ENCODE results near the gene ALG1L2.
"Not testable (repeated sequence)": the region's sequence is repeated elsewhere in the genome, so short reads cannot be mapped to it uniquely, and the experiment has no call there.

ALG1L2 gene, protein sequence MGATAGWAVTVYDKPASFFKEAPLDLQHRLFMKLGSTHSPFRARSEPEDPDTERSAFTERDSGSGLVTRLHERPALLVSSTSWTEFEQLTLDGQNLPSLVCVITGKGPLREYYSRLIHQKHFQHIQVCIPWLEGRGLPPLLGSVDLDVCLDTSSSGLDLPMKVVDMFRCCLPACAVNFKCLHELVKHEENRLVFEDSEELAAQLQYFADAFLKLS

DNA sequence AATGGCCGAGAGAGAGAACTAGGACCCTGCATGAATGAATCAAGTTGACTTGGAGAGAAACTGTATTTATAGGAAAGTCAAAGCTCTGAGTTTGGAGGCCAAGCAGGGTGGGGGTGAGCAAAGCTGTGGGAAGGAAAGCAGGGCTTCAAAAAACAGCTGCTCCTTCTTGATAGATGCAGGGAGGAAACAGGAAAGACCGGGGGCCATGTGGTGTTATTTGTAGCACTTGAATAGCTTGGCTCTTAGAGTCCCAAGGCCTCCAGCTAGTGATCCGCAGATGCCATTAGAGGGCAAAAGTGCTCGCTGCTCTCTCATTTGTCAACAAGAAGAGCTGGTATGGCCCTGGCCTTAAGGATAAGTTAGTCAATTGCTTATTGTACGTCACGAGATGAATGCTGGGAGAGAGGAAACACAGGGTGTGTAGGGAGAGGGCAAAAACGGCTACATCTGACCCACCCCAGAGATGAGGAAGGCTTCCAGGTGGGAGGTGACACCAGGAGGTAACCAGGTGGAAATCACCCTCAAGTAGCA, at the start of gene ALG1L2:
TSS of gene ALG1L2 (plus strand) at position 481 of the 531 bp plus-strand sequence. CDS start 186 bp downstream, outside the sequence.
- DNase-seq = no peak

DNA sequence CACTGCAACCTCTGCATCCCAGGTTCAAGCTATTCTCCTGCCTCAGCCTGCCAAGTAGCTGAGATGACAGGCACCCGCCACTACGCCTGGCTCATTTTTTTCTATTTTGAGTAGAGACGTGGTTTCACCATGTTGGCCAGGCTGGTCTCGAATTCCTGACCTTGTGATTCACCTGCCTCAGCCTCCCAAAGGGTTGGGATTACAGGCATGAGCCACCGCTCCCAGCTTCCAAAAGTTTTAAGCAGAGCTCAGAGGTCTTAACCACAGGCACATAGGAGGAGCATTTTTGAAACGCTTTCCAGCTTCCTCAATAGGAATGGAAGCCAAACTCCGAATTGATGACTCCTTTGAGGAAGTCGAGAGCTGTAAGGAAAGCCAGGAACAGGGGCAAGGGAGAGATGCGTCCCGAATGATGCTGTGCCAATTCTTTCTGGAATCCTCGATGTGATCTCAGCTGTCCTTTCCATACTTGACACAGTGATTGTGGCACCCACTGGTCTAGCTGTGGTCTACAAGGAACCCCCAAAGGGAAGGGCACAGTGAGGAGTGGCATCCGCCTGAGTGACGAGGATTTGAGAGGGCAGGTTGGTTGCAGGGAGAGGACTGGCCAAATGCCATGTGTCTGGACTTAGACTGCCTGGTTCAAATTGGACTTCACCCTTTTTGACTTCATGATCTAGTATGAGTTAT, 44.4 kb upstream of the ALG1L2 start:
- not testable (repeated sequence) for DNase-seq

DNA sequence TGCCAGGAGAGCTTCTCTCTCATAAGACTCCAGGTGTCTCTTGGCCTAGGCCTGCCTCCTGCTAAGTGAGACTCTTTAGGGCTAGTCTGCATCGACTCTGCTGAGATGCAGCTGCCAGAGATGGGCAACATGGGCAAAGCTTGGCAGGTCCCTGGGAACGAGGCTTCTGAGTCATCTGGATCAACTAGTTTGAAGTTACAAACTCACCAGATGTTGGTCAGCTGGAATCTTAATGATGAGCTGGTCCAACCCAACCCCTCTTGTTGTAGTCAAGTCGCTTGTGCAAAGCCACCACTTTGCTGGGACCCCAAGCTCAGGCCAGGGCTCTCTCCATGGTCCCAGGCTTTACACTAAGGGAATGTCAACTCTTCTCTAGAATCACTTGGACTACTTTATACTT, 38.9 kb upstream of the ALG1L2 start:
- not testable (repeated sequence) for DNase-seq

DNA sequence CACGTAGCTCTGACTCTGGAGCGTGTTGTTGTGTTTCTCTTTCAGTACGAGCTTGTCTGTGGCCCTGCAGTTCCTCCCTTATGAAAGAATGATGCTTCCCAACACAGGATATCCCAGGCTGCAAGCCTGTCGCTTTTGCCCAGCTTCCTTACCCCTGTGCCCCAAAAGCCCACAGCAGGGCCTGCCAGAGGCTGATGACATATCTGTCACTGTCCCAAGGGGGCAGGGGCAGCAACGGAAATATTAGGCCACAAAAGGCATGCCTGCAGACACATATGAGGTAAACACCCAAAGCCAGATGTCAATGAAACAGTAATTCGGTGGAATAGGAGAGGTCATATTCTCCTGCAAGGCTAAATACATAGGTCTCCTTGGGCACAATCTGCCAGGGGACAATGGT, 38.0 kb upstream of the ALG1L2 start:
- DNase-seq = not testable (repeated sequence)

DNA sequence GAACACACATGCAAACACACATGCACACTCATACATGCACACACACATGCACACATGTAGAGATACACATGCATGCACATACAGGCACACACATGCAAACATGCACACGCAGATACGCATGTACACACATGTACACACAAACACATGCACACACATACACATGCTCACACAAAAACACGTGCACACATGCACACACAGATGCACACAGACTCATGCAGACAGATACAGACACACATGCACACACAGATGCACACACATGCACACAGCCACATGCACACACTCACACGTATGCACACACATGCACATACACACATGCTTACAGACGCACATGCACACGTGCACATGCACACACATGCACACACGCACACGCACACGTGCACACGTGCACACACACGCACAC, 37.3 kb upstream of the ALG1L2 start:
- DNase-seq = no peak

DNA sequence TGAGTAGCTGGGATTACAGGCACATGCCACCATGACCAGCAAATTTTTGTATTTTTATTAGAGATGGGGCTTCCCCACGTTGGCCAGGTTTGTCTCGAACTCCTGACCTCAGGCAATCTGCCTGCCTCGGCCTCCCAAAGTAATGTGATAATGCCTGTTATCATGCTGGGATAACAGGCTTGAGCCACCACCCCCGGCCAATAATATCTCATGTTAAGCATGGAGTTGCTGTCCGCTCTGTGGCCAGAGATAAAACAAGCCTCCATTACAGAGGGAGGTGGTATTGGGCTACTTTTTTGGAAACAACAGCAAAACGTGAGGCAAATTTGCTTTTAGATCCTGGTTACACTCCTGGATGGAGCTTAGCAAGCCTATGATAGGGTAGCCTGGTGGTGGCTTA, 32.9 kb upstream of the ALG1L2 start:
- no peak for DNase-seq

DNA sequence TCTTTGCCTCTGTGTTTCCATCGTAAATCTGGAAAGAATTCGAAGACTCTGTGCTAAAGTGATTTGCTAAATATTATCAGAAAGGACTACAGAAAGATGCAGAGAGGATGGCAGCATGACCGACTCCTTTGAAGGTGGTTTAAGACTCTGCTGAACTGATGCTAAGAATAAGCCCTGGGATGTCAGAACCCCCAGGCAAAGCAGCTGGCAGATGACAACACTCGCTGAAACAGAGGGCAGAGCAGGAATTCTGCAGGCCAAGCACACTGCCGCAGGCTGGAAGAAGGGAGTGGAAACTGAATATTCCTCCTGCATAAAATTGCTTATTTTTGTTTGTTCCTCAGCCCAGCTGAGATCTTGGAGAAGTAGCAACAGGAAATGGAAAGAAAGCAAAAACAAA, 29.3 kb upstream of the ALG1L2 start:
- not testable (repeated sequence) for DNase-seq

DNA sequence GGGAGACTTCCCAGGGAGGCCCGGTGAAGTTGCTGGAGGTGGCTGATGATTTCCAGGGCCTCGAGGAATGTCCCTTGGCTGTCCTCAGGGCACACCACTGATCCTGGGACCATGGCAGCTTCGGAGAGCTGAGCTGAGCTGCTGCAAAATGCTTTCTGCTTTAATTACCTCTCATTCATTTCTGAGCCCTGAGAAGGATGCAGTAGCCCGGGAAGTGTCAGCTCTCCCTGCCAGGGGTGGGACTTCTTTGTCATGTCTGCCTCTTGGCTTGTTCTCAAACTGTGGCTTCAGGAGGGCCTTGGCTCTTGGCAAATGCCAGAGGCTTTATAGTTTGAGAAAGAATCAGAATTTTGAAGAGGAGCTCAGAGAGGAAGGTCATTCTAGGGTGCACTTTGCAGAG, 28.7 kb upstream of the ALG1L2 start:
- not testable (repeated sequence) for DNase-seq

DNA sequence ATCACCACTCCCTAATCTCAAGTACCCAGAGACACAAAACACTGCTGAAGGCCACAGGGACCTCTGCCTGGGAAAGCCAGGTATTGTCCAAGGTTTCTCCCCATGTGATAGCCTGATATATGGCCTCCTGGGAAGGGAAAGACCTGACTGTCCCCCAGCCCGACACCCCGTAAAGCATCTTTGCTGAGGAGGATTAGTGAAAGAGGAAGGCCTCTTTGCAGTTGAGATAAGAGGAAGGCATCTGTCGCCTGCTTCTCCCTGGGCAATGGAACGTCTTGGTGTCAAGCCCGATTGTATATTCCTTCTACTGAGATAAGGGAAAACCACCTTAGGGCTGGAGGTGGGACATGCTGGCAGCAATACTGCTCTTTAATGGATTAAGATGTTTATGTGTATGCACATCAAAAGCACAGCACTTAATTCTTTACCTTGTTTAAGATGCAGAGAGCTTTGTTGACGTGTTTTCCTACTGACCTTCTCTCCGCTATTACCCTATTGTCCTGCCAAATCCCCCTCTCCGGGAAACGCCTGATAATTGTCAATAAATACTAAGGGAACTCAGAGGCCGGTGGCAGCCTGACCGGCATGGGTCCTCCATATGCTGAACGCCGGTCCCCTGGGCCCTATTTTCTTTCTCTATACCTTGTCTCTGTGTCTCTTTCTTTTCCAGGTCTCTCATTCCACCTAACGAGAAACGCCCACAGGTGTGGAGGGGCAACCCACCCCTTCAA, 23.9 kb upstream of the ALG1L2 start:
- DNase-seq = not testable (repeated sequence)

DNA sequence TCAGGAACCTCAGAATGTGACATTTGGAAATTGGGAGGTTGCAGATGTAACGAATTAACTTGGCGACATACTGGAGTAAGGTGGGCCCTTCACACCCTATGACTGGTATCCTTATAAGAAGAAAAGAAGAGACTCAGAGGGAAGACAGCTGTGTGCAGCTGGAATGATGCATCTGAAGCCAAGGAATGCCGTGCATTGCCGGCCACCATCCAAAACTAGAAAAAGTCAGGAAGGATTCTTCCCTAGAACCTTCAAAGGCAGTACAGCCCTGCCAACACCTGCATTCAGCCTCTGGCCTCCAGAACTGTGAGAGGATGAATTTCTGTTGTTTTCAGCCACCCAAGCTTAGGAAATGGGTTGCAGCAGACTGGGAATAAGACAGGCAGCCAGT, 23.4 kb upstream of the ALG1L2 start:
- not testable (repeated sequence) for DNase-seq

DNA sequence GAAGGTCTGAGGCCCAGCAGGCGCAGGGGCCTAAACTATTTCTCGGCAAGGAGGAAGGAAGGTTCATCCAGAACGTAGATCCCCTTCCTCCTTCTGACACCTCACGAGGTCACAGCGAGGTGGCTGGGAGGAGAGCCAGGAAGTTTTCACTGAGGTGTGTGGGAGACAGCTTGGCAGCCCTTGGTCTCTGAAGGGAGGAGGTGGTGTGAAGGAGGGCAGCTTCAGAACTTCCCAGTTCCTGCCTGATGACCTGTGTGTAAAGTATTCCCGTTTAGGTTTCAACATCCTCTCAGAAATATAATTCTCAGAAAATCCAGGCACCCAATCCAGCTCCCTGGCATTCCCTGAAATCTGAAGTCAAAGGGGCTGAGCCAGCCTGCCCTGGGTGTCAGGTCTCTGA, 22.9 kb upstream of the ALG1L2 start:
- not testable (repeated sequence) for DNase-seq

DNA sequence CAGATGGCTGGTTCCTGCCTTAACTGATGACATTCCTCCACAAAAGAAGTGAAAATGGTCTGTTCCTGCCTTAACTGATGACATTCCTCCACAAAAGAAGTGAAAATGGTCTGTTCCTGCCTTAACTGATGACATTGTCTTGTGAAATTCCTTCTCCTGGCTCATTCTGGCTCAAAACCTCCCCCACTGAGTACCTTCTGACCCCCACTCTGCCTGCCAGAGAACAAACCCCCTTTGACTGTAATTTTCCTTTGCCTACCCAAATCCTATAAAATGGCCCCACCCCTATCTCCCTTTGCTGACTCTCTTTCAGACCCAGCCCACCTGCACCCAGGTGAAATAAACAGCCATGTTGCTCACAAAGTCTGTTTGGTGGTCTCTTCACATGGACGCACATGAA, 22.5 kb upstream of the ALG1L2 start:
- DNase-seq = not testable (repeated sequence)

DNA sequence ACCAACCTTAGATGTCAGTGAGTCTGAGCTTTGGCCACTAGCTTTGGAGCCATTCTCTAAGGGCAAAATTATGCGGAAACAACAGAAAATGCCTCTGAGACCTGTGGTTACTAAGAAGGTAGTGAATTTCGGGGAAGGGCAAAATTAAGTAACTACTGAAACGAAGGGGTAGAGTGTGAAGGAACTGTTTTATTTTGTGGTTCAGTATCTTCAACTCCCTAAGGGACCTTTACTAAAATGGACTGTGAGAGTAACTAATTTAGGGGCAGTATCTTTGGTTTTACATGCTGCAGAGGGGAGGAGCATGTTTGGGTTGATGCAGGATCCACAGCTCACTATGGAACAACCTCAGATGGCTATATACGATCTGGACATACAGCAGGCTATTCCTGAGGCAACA, 8.0 kb upstream of the ALG1L2 start:
- no peak for DNase-seq

DNA sequence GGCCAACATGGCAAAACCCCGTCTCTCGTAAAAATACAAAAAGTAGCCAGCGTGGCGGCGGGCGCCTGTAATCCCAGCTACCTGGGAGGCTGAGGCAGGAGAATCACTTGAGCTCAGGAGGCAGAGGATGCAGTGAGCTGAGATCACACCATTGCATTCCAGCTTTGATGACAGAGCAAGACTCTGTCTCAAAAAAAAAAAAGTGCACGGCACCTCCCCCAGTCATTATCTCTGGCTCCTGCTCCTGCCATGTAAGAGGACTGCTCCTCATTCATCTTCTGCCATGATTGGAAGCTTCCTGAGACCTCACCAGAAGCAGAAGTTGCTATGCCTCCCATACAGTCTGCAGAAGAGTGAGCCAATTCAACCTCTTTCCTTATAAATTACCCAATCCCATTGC, 4.0 kb upstream of the ALG1L2 start:
- DNase-seq = no peak

DNA sequence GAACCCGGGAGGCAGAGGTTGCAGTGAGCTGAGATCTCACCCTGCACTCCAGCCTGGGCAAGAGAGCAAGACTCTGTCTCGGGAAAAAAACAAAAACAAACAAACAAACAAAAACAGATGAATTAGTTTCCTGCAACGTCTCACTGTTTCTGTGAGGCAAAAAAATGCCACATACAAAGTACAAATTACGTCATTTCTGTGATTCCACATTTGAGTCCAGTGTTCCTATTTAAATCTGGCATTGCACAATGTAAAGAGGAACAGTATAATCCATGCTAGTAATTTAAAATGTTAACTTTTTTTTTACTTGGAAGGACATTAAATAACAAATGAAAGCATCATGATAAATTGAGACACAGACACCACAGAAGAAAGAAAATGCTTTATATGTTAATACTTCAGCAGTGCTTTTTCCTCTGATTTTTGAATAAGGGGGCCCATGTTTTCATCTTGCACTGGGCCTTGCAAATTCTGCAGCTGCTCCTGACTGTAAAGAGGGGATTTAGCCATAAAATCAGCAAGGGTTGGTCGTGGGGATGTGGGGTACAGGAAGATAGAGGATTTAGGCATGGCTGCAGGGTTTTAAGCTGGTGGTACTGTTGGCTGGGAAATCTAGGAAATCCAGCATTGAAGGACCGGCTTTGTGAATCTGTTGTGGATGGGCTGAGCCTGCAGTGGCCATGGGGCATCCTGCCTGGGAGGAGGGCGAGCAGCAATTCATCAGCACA, 1.9 kb downstream of the ALG1L2 start:
- DNase-seq = not testable (repeated sequence)

DNA sequence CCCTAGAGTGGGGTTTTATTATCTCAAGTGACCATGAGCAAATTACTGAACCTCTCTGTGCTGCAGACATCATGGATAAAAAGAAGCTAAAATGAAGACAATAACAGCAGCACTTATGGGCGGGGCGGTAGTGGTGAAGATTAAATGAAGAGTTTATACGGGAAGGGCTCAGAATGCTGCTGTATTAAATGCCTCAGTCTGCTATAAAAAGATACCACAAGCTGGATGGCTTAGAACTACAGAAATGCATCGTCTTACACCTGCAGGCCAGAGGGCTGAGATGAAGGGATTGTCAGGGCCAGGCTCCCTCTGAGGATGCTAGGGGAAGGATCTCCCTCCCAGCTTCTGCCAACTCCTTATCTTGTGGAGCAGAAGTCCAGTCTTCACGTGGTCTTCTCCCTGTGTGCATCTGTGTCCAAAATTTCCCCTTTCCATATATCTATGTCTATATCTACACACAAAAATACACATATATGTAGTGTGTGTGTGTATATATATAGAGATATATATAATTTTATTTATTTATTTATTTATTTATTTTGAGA, 2.9 kb downstream of the ALG1L2 start:
- DNase-seq = no peak

DNA sequence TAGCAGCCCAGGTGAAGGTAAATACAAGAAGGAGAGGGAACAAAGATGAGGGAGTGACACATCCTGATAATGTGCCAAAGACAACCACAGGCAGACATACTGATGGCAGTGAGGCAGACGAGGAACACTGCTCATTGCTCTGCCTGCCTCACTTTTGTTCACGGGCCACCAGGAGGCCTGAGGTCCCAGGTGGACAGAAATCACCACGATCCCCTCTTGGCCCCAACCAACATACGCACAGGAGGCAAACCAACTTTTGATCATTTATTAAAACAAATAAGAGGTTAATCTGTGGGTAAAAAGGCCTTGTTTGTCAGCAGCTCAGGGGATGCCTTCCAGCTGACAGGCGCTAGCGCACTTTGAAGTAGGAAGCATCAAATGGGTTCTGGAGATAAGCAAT, 4.2 kb downstream of the ALG1L2 start:
- no peak for DNase-seq

DNA sequence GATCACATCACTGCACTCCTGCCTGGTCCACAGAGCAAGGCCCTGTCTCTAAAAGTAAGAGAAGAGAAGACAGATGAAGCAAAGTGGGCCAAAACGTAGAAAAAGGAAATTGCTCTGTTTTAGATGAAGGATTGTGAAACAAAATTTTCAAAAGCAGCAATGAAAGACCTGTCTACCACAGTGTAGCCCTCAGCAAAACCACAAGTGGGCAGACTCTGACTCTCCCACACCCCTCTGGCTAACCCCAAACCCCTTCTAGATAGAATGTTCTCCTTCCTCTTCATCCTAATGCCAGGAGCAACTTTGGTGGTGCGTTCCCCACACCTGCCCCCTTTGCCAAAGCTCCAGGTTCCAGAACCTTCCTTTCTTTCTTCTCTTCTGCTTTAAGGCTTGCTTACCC, 5.0 kb downstream of the ALG1L2 start:
- not testable (repeated sequence) for DNase-seq

DNA sequence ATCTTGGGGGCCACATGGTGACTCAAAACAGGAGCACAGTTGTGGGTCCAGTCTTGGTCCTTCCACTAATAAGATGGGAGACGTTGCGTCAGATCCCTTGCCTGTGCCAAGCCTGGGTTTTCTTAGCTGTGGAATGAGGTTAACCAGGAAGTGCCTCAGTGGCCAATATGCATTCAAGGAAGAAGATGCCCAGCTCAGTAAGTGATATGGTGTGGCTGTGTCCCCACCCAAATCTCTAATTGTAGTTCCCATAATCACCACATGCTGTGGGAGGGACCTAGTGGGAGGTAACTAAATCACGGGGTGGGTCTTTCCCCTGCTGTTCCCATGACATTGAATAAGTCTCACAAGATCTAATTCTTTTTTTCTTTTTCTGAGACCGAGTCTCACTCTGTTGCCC, 6.4 kb downstream of the ALG1L2 start:
- DNase-seq = no peak

DNA sequence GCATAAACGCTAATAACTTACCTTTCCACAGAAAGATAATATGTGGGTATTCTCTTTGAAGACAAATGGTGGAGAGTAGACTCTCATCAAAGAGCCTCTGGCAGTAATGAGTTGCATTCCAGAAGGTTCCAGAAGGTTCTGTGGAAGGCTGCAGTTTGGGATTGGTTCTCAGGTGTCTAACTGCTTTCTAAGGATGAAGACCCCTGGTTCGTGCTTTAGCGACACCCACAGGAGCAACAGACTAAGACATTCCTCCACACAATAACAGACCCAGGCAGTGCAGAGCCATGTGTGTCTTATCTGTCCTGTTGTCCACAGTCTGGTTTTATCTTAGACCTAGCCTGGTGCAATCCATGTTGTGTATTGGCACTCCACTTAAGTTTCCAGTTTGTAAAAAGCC, 9.1 kb downstream of the ALG1L2 start:
- not testable (repeated sequence) for DNase-seq

DNA sequence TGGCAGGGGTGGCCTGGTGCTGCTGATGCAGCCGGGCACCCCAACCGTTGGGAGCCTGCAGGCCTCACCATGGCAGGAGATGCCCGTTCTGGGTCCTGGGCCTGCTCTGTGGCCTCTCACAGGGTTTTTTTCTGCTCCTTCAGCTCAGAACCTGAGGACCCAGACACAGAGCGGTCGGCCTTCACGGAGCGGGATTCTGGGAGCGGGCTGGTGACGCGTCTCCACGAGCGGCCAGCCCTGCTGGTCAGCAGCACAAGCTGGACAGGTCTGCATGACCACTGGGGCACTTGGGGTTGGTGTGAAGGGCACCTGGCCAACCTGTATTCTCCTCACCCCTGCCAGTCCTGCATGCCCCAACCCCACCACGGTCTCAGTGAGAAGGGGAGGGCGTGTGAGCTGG, 10.3 kb downstream of the ALG1L2 start:
- DNase-seq = no peak

DNA sequence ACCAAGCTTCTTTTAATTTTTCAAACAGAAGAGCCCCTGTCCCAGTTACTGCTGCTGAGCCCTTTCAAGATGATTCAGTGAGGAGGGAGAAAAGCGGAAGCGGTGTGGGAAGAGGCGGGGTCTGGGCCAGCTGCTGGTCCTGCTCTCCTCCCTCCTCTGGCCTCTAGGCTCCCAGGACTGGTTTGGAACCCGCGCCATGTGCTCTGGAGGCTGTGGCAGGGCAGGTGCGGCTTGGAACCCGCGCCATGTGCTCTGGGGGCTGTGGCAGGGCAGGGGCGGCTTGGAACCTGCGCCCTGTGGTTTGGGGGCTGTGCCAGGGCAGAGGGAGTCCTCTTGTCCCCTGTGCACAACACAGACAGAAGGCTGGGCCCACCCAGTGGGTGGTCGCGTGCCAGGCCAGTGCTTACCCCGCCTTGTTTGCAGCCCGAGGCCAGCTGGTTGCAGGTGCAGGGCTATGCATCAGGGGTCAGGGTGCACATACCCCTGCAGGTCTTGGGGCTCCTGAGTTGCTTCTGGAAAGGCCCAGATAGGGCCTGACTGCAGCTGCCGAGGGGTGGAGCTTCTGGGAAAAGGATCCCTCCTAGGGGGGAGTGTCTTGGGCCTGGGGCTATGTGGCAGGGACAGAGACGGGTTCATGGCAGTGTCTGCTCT, 12.2 kb downstream of the ALG1L2 start:
- DNase-seq = no peak

All from cortex of kidney (tissue), 1 donor.